Erythroblast (primary cell): ENCODE measurements around the gene HOXA7.

ENCODE experiments used
- GATA1 ChIP-seq: IDR thresholded peaks from 2 replicates; pipeline ENCODE4 v1.6.1; 2011; ENCODE audit warnings: low read depth, mild to moderate bottlenecking, control low read depth, low read length, moderate library complexity
- POLR2A ChIP-seq: IDR thresholded peaks from 2 replicates; pipeline ENCODE4 v1.6.1; 2011; ENCODE audit warnings: mild to moderate bottlenecking, low read length

DNA sequence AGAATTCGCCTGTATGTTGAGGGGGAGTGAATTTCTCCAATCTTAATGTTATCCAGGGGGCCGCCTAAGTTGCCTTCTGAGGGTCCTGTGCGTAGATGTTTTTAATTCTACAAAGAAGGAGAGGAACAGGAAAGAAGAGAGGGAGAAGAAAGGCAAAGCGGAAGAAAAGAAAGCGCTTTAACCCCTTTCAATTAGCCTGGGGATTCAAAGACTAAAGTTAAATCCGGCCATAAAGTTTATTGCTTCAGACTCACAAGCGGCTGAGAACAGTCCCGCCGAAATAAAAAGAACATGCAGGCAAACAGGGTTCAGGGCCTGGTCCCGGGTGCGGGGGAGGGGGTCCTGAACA lies 17.5 kb downstream of the HOXA7 start:
- no peak for TF ChIP-seq POLR2A
- no peak for TF ChIP-seq GATA1
